H1 (cell line): Measurements from ENCODE around the gene NEDD1. TPM values are rescaled to one million over a fixed set of nuclear protein-coding genes. Genes with fewer than 3 reads are reported as not detected.
A peak's percentile ranks its signal among the peaks of the same experiment; 100 is the strongest.

Experiments
- CTCF ChIA-PET: fragments of 300-600 bp; sonication (Branson Sonifier 250); formaldehyde crosslinking; loops from one replicate; lab custom pipeline; 2021; ENCODE audit not compliant: partially characterized antibody; lab: Charles Lee
- POLR2A ChIA-PET: fragments of 300-600 bp; sonication (Branson Sonifier 250); formaldehyde crosslinking; loops from one replicate; lab custom pipeline; 2021; ENCODE audit warnings: inconsistent platforms; ENCODE audit not compliant: partially characterized antibody; lab: Charles Lee
- DNase-seq, 2 experiments: peaks; one replicate each; pipeline versions ENCODE4 v3.0.0 to v3.0.0-alpha.2; 2010 to 2022; ENCODE audit warnings: low spot score in 2 of 2, low read depth in 1 of 2, mixed read lengths in 1 of 2
- FAIRE-seq: peaks from 2 replicates; lab custom pipeline; 2011; peaks lifted over from hg19 to GRCh38; lab: Jason Lieb, UNC
- H2AFZ ChIP-seq: 2 replicates; pipeline ENCODE4 v1.8.1; 2012; ENCODE audit warnings: low read length, inconsistent platforms
- H2AK5ac ChIP-seq: 2 replicates; pipeline ENCODE4 v1.6.1; 2013; ENCODE audit warnings: low read depth, low read length
- H2BK120ac ChIP-seq: replicated peaks from 2 replicates; pipeline ENCODE3; 2013; ENCODE audit warnings: low read depth, low read length, inconsistent platforms
- H2BK12ac ChIP-seq: 2 replicates; pipeline ENCODE4 v1.6.1; 2013; ENCODE audit warnings: low read depth, low read length
- H2BK15ac ChIP-seq: 2 replicates; pipeline ENCODE4 v1.6.1; 2013; ENCODE audit warnings: low read length
- H2BK20ac ChIP-seq: 2 replicates; pipeline ENCODE4 v1.6.1; 2013; ENCODE audit warnings: low read length
- H2BK5ac ChIP-seq: 2 replicates; pipeline ENCODE4 v1.6.1; 2013; ENCODE audit warnings: low read depth, low read length
- H3K14ac ChIP-seq: 2 replicates; pipeline ENCODE4 v1.6.1; 2013; ENCODE audit warnings: inconsistent platforms; ENCODE audit not compliant: insufficient read length
- H3K18ac ChIP-seq: 2 replicates; pipeline ENCODE4 v1.6.1; 2013; ENCODE audit warnings: low read length; ENCODE audit errors: extremely low read depth
- H3K23ac ChIP-seq: 2 replicates; pipeline ENCODE4 v1.6.1; 2013; ENCODE audit warnings: inconsistent platforms; ENCODE audit not compliant: insufficient read length
- H3K23me2 ChIP-seq: 2 replicates; pipeline ENCODE4 v1.6.1; 2013; ENCODE audit warnings: low read depth, low read length
- H3K27ac ChIP-seq: 2 replicates; pipeline ENCODE4 v1.6.1; 2011; ENCODE audit warnings: low read depth, low read length, inconsistent platforms
- H3K27me3 ChIP-seq, 4 experiments: replicated peaks in 1 of 4; 1 replicate in 1 of 4; 2 replicates in 3 of 4; pipeline versions ENCODE4 v1.6.1 to v1.8.1; 2011 to 2013; ENCODE audit warnings: low read length in 3 of 4, mild to moderate bottlenecking in 3 of 4, inconsistent platforms in 2 of 4, mixed read lengths in 2 of 4, moderate library complexity in 1 of 4; ENCODE audit not compliant: control insufficient read depth in 3 of 4, insufficient read depth in 3 of 4; ENCODE audit errors: extremely low read depth in 1 of 4
- H3K36me3 ChIP-seq, 4 experiments: 2 replicates each; pipeline versions ENCODE4 v1.6.1 to v1.8.1; 2011 to 2013; ENCODE audit warnings: mild to moderate bottlenecking in 4 of 4, low read length in 3 of 4, moderate library complexity in 2 of 4, control low read depth in 1 of 4, inconsistent platforms in 1 of 4; ENCODE audit not compliant: insufficient read depth in 4 of 4, control insufficient read depth in 2 of 4
- H3K4ac ChIP-seq: replicated peaks from 2 replicates; pipeline ENCODE3; 2013; ENCODE audit warnings: low read length, low read depth, mixed read lengths, inconsistent platforms; ENCODE audit not compliant: insufficient read length
- H3K4me1 ChIP-seq, 4 experiments: replicated peaks in 1 of 4; 1 replicate in 1 of 4; 2 replicates in 3 of 4; pipeline versions ENCODE4 v1.6.1 to v1.8.1; 2011 to 2013; ENCODE audit warnings: low read length in 3 of 4, inconsistent platforms in 2 of 4, mixed read lengths in 1 of 4; ENCODE audit not compliant: insufficient read depth in 4 of 4, control insufficient read depth in 3 of 4
- H3K4me2 ChIP-seq, 2 experiments: 2 replicates each; pipeline versions ENCODE4 v1.6.1 to v1.8.1; 2011 to 2013; ENCODE audit warnings: low read depth in 2 of 2, low read length in 2 of 2, control low read depth in 1 of 2, inconsistent platforms in 1 of 2, mild to moderate bottlenecking in 1 of 2; ENCODE audit not compliant: insufficient read depth in 1 of 2
- H3K4me3 ChIP-seq, 4 experiments: fragments of 200-600, 300-600 bp in 1 of 4; sonication (generic), shearing (Covaris generic), sonication (Bioruptor Twin) in 1 of 4; 2 replicates each; pipeline versions ENCODE4 v1.5.1 to v1.8.1; 2011 to 2016; ENCODE audit warnings: low read length in 4 of 4, low read depth in 3 of 4, control low read depth in 2 of 4, inconsistent platforms in 2 of 4, mild to moderate bottlenecking in 2 of 4, mixed read lengths in 1 of 4, moderate library complexity in 1 of 4; ENCODE audit not compliant: insufficient read depth in 2 of 4; ENCODE audit errors: extremely low read depth in 1 of 4
- H3K56ac ChIP-seq: replicated peaks from 2 replicates; pipeline ENCODE3; 2013; ENCODE audit warnings: low read depth, mild to moderate bottlenecking, mixed read lengths, low read length, inconsistent platforms; ENCODE audit not compliant: insufficient read length
- H3K79me1 ChIP-seq: 2 replicates; pipeline ENCODE4 v1.6.1; 2013; ENCODE audit warnings: low read depth, low read length, control low read depth
- H3K79me2 ChIP-seq, 2 experiments: 2 replicates each; pipeline versions ENCODE4 v1.6.1 to v1.8.1; 2012 to 2013; ENCODE audit warnings: low read length in 2 of 2, mild to moderate bottlenecking in 2 of 2, inconsistent platforms in 1 of 2; ENCODE audit not compliant: insufficient read depth in 2 of 2, control insufficient read depth in 1 of 2
- H3K9ac ChIP-seq, 4 experiments: replicated peaks in 1 of 4; 1 replicate in 1 of 4; 2 replicates in 3 of 4; pipeline versions ENCODE4 v1.6.1 to v1.8.1; 2011 to 2013; ENCODE audit warnings: low read depth in 3 of 4, low read length in 3 of 4, control low read depth in 2 of 4, mild to moderate bottlenecking in 2 of 4, moderate library complexity in 2 of 4, inconsistent platforms in 1 of 4; ENCODE audit errors: extremely low read depth in 1 of 4
- H3K9me3 ChIP-seq, 2 experiments: 2 replicates each; pipeline versions ENCODE4 v1.6.1 to v1.8.1; 2012 to 2013; ENCODE audit warnings: mild to moderate bottlenecking in 2 of 2, moderate library complexity in 2 of 2, control low read depth in 1 of 2, inconsistent platforms in 1 of 2, low read depth in 1 of 2, low read length in 1 of 2, mixed read lengths in 1 of 2; ENCODE audit not compliant: insufficient read depth in 2 of 2
- H4K20me1 ChIP-seq, 2 experiments: replicated peaks in 1 of 2; 2 replicates each; pipeline versions ENCODE3 to v1.8.1; 2011 to 2013; ENCODE audit warnings: inconsistent platforms in 2 of 2, low read length in 2 of 2, mild to moderate bottlenecking in 1 of 2; ENCODE audit not compliant: insufficient read depth in 2 of 2, control insufficient read depth in 1 of 2
- H4K5ac ChIP-seq: 2 replicates; pipeline ENCODE4 v1.6.1; 2013; ENCODE audit warnings: low read length, low read depth, mixed read lengths, inconsistent platforms; ENCODE audit not compliant: insufficient read length
- H4K8ac ChIP-seq: 2 replicates; pipeline ENCODE4 v1.8.0; 2013; ENCODE audit warnings: mild to moderate bottlenecking, moderate library complexity, low read length, inconsistent platforms; ENCODE audit not compliant: insufficient read depth; ENCODE audit errors: extremely low read depth
- H4K91ac ChIP-seq: replicated peaks from 2 replicates; pipeline ENCODE3; 2013; ENCODE audit warnings: low read length, mixed read lengths, inconsistent platforms; ENCODE audit not compliant: insufficient read length
- POLR2AphosphoS5 ChIP-seq: IDR thresholded peaks from 2 replicates; pipeline ENCODE4 v1.6.1; 2011; ENCODE audit warnings: low read depth, low read length
- TEAD4 ChIP-seq: IDR thresholded peaks from 2 replicates; pipeline ENCODE4 v1.6.1; 2012; ENCODE audit warnings: low read depth, low read length, inconsistent platforms, mixed read lengths
- WGBS, 2 experiments: shearing (Covaris generic) in 1 of 2; methylation state at CpG; one replicate each; pipeline versions ENCODE4 v1.1.6 to v1.1.7; 2013 to 2015; ENCODE audit warnings: low lambda C conversion rate in 2 of 2, mixed read lengths in 2 of 2, inconsistent platforms in 1 of 2, low coverage in 1 of 2, missing lambda C conversion rate in 1 of 2; ENCODE audit not compliant: insufficient replicate concordance in 2 of 2, insufficient coverage in 1 of 2, insufficient read length in 1 of 2; ENCODE audit errors: extremely low coverage in 1 of 2, missing lambda C conversion rate in 1 of 2; 5-methylcytosine and 5-hydroxymethylcytosine counted together
- polyA plus RNA-seq, 7 experiments: library from polyadenylated mRNA; depleted of rRNA in 3 of 7; stranded (reverse) in 5 of 7; unstranded in 2 of 7; fragments of >200 nt in 5 of 7; fragments of 200-250 nt in 2 of 7; gene quantifications; 1 replicate in 5 of 7; 2 replicates in 1 of 7; 4 replicates in 1 of 7; pipeline versions ENCODE4 v1.2.1 to v1.2.3, GENCODE V29; 2011 to 2013; ENCODE audit warnings: missing spikeins in 2 of 7, mixed read lengths in 2 of 7
- total RNA-seq: library from RNA; stranded (reverse); fragmentation: NEBNext Ultra II Directional; extraction: Animal tissue kit (Norgen Biotek cat#: 25700); gene quantifications from 2 replicates; pipeline ENCODE4 v1.2.1, GENCODE V29; 2021

Gene NEDD1
- total and polyA plus RNA-seq, 2 of the 8 experiments (the other 6 are each of a cell fraction or from before 2014, with no cell fraction given): 9.0 to 26.6 TPM

DNA sequence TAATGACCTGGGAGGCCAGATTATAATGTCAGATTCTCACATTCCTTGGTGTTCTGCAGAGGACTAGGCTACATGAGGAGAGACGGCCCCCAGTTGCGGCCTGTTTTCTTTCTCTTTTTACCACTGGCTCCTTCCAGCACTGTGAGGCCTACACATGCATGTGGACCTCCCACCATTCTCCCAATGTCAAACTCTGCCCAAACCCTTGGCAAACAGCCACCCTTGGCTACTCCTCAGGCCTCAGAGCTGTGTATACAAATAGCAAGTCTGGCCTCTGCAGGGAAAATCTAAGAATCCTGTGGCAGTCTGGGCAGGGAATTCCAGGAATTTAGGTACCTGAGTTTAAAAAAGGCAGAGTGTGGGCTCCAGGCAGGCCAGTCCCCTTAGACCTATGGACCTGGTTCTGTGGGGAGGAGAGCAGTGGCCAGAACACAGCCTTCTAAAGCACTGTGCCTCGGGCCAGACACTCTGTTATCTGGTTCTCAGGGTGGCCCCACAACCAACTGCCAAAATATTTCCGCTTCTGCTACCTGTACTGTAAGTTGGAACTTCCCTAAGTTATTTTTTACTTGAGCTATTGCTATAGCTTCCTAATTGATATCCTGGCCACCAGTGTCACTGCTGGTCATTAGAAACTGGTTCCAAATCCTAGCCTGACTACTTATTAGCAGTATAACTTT, 19.9 kb upstream of the NEDD1 start:
- H3K4ac ChIP-seq: no peak overlapping the region

More for the DNA sequence above, 19.9 kb upstream of the NEDD1 start:
- Histone ChIP-seq H3K23me2 (no peaks in the 10 kb centered on the region; the same call in 1 of the 2 replicates), H2AK5ac (no peak overlapping the region), H2BK120ac (no peak overlapping the region), H2BK15ac (no peak overlapping the region), H3K27me3 (no peaks in the 10 kb centered on the region), H3K4me2 (no peak overlapping the region), H3K79me1 (no peaks in the 10 kb centered on the region), H3K4me3 (no peak overlapping the region), H2AFZ (peak overlapping the region; percentile 76; the same call in 1 of the 2 replicates), H3K27ac (no peak overlapping the region), H2BK20ac (no peak overlapping the region), H4K8ac (no peak overlapping the region), H3K4me1 (0 out of 7 replicates have a peak, but pooled peaks cover 0 to 2% (median 0%) of the 10 kb centered on the region in 4 experiments), H2BK12ac (no peak overlapping the region), H3K79me2 (no peaks in the 10 kb centered on the region), H4K20me1 (no peaks in the 10 kb centered on the region), H3K18ac (0 out of 2 replicates have a peak overlapping the region, but pooled peaks have one; percentile 38), H4K91ac (no peak overlapping the region), H3K9me3 (no peaks in the 10 kb centered on the region), H2BK5ac (no peak overlapping the region), H3K9ac (no peak overlapping the region), H3K23ac (no peak overlapping the region)
- POLR2A ChIA-PET: no interaction called here
- CTCF ChIA-PET: no interaction called here
- no peak for DNase-seq
- no peak for FAIRE-seq
- TF ChIP-seq POLR2AphosphoS5 (no peak), TEAD4 (peak; percentile 83)
- TF ChIP-seq, all 59 proteins: peak for 1
- no peak overlapping the region for H3K14ac ChIP-seq
- no peak overlapping the region for H3K56ac ChIP-seq
- H3K36me3 ChIP-seq: no peaks in the 10 kb centered on the region
- 93% methylated on average over 4 of the region's 4 CpGs; no CpG with 5 or more reads in 1 of the 2 experiments for WGBS, 2 experiments
- no peak overlapping the region for H4K5ac ChIP-seq
